Sigmoid colon (tissue), 7 donors: ENCODE results near the gene BRSK1. TPM values are rescaled to one million over a fixed set of nuclear protein-coding genes. Genes with fewer than 3 reads are reported as not detected.

Source experiments
- DNase-seq: peaks from one replicate; pipeline ENCODE4 v3.0.0-alpha.2; 2019
- H3K27ac ChIP-seq, 4 donors: fragments of 200-600 bp; sonication (generic); one replicate each; pipeline ENCODE4 v1.5.1; 2016 to 2019; ENCODE audit warnings: mild to moderate bottlenecking in 1 of 4
- H3K27me3 ChIP-seq, 3 donors: fragments of 200-600 bp; sonication (generic); one replicate each; pipeline ENCODE4 v1.5.1; 2019; ENCODE audit warnings: mild to moderate bottlenecking in 1 of 3
- H3K36me3 ChIP-seq, 4 donors: fragments of 200-600 bp; sonication (generic); one replicate each; pipeline ENCODE4 v1.5.1; 2016 to 2019
- H3K4me1 ChIP-seq, 4 donors: fragments of 200-600 bp; sonication (generic); one replicate each; pipeline ENCODE4 v1.5.1; 2017 to 2019
- H3K4me3 ChIP-seq, 4 donors: fragments of 200-600 bp; sonication (generic); one replicate each; pipeline ENCODE4 v1.5.1; 2017 to 2019; ENCODE audit warnings: mild to moderate bottlenecking in 2 of 4, moderate library complexity in 1 of 4
- H3K9me3 ChIP-seq, 4 donors: fragments of 200-600 bp in 3 of 4; sonication (generic) in 3 of 4; one replicate each; pipeline versions ENCODE4 v1.5.1 to v1.6.1; 2013 to 2019
- EP300 ChIP-seq, 4 donors: sonication (generic); formaldehyde crosslinking; IDR thresholded peaks; one replicate each; pipeline ENCODE4 v1.6.1; 2017; ENCODE audit warnings: antibody characterized with exemption in 4 of 4
- POLR2A ChIP-seq, 2 donors: fragments of 450-650 bp; IDR thresholded peaks; one replicate each; pipeline ENCODE4 v1.6.1; 2016; ENCODE audit warnings: antibody characterized with exemption in 2 of 2, mild to moderate bottlenecking in 2 of 2, moderate library complexity in 2 of 2
- POLR2AphosphoS5 ChIP-seq, 4 donors: sonication (generic); formaldehyde crosslinking; IDR thresholded peaks; one replicate each; pipeline ENCODE4 v1.6.1; 2017; ENCODE audit warnings: antibody characterized with exemption in 4 of 4
- WGBS, 2 donors: extraction: QIAGEN DNeasy Blood & Tissue Kit; methylation state at CpG; one replicate each; pipeline ENCODE4 v1.1.7; 2013; 5-methylcytosine and 5-hydroxymethylcytosine counted together
- intact Hi-C: fragments of 100-400 bp; cut with DNase I; formaldehyde crosslinking; loops from one replicate; pipeline ENCODE4 v1.15.1; 2023
- polyA plus RNA-seq, 3 donors: library from polyadenylated mRNA; stranded (reverse); fragments of 200-250 nt; gene quantifications; one replicate each; pipeline ENCODE4 v1.2.3, GENCODE V29; 2013
- total RNA-seq, 4 donors: library from RNA; depleted of rRNA; stranded (reverse); fragments of >200 nt; gene quantifications; one replicate each; pipeline ENCODE4 v1.1.0, GENCODE V29; 2016
- TF ChIP-seq, protein P1 (sequence below), 4 experiments: fragments of 450-650 bp in 3 of 4; fragments of 200-600 bp in 1 of 4; IDR thresholded peaks; one replicate each; pipeline ENCODE4 v1.5.1; 2016 to 2019; ENCODE audit warnings: antibody characterized with exemption in 4 of 4, mild to moderate bottlenecking in 3 of 4, moderate library complexity in 2 of 4
- donor health status: healthy with polysubstance abuse.
- donor health status: Bipolar disorder and iron deficiency.
- donor health status: healthy.

BRSK1 gene
- total and polyA plus RNA-seq, 7 donors = 2.9 to 20.6 (median 6.0) TPM; not detected in 1

DNA sequence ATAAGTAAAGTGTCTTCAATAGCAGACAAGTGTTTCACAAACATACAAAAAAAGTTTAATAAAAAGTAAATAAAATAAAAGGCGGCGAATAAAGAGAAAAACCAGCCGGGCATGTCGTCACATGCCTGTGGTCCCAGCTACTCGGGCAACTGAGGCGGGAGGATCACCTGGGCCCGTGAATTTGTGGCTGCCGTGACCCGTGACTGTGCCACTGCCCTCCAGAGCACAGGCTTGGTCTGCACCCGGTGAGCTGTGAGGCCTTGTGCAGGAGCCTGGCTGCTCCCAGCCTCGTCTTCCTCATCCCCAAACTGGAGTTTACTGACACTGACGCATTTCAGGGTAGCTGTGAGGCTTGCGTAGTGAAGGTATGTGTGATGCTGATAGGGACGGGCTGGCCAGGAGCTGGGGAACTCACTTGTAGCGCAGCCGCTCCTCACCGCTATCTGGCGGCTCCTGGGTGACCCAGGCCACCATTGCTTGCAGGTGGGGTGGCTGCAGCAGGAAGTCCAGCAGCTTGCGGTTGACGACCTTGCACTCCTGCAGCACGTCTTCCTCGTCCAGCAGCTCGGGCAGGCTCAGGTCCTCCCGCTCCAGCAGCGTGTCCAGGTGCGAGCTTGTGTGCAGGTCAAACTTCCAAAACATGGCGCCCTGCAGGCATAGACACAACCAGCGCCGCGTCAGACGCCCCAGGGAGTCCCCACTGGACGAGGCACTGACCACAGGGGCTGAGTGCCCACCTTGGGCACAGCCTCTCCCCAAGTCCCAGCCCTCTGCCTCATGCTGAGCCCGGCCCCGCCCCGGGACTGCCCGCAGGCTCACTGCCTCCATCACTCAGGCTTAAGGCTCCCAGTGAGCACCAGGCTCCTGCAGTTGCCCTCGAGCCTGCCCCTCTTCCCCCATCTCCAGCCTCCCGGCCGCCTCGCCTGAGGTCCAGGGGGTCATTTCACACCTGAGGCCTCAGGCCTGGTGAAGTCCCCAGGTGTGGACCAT is 37.0 kb upstream of the BRSK1 start:
- H3K4me1 ChIP-seq = peaks cover 0 to 30% (median 12%) of the 10 kb centered on the region in 4 donors
- no peaks in the 10 kb centered on the region for H3K9me3 ChIP-seq
- H3K27me3 ChIP-seq = no peaks in the 10 kb centered on the region
- WGBS, 2 donors = 90 to 92% methylated on average over 40 of the region's 40 CpGs
- no peak for DNase-seq
- H3K4me3 ChIP-seq = no peak overlapping the region
- intact Hi-C loops = no loop called here
- TF ChIP-seq POLR2A (IDR thresholded peaks at IDR 0.05) (no peak), POLR2AphosphoS5 (IDR thresholded peaks at IDR 0.05) (no peak), EP300 (IDR thresholded peaks at IDR 0.05) (no peak)
- TF ChIP-seq, protein P1, sequence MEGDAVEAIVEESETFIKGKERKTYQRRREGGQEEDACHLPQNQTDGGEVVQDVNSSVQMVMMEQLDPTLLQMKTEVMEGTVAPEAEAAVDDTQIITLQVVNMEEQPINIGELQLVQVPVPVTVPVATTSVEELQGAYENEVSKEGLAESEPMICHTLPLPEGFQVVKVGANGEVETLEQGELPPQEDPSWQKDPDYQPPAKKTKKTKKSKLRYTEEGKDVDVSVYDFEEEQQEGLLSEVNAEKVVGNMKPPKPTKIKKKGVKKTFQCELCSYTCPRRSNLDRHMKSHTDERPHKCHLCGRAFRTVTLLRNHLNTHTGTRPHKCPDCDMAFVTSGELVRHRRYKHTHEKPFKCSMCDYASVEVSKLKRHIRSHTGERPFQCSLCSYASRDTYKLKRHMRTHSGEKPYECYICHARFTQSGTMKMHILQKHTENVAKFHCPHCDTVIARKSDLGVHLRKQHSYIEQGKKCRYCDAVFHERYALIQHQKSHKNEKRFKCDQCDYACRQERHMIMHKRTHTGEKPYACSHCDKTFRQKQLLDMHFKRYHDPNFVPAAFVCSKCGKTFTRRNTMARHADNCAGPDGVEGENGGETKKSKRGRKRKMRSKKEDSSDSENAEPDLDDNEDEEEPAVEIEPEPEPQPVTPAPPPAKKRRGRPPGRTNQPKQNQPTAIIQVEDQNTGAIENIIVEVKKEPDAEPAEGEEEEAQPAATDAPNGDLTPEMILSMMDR (IDR thresholded peaks at IDR 0.05) = no peak
- peaks cover 31 to 53% (median 44%) of the 10 kb centered on the region in 4 donors for H3K36me3 ChIP-seq
- H3K27ac ChIP-seq = no peak overlapping the region

DNA sequence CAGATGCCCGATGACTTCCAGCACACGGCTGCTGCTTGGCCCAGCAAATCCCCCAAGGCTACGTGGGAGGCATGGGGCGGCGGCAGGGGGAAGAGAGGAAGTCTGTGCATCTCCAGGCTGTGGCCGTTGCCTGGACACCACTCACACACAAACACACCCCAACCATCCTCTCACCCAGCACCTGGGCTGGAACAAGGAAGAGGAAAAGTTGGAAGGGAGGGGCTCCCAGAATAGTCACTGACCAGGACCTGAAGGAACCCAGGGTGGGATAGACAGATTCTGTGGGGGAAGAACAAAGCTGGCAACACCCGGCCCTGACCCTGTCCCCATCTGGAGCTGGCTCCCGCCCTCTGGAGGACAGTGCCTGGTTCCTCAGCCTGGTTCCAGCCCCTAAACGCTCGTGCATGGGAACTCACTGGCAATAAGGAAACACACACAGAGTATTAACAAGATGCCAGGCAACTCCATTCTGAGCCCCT is 36.1 kb upstream of the BRSK1 start:
- no peak overlapping the region for H3K27ac ChIP-seq
- intact Hi-C loops = no loop called here
- no peaks in the 10 kb centered on the region for H3K9me3 ChIP-seq
- 5 to 32% methylated on average over 10 of the region's 10 CpGs for WGBS, 2 donors
- no peak for DNase-seq
- TF ChIP-seq, protein P1 (IDR thresholded peaks at IDR 0.05) = no peak
- TF ChIP-seq POLR2AphosphoS5 (IDR thresholded peaks at IDR 0.05) = no peak
- no peak for TF ChIP-seq EP300 (IDR thresholded peaks at IDR 0.05)
- TF ChIP-seq POLR2A (IDR thresholded peaks at IDR 0.05) = no peak
- H3K4me1 ChIP-seq = peaks cover 0 to 39% (median 12%) of the 10 kb centered on the region in 4 donors
- H3K36me3 ChIP-seq = peaks cover 31 to 44% (median 35%) of the 10 kb centered on the region in 4 donors
- H3K27me3 ChIP-seq = no peaks in the 10 kb centered on the region
- H3K4me3 ChIP-seq = no peak overlapping the region

DNA sequence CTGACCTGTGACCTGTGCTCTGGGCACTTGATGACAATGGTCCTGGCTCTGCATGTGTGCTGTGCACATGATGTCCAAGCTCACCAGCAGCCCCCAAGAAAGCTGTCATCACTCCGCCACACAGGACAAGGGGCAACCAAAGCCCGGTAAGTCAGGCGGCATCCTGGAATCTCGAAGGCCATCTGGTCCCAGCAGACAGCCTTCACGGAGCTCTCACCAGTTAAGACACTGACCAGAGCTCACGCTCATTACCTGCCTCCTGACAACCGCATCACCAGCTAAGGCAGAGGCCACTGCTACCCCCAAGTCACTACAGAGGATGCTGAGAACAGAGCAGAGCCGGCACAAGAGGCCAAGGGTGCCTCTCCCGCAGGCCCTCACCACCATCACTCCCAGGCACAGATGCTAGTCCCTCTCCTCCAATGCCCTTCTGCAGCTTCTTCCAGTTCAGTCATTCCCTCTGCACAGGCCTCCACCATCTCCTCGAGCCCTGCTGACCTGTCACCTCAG is 35.6 kb upstream of the BRSK1 start:
- Histone ChIP-seq H3K4me3 (no peak overlapping the region), H3K9me3 (no peaks in the 10 kb centered on the region), H3K36me3 (peaks cover 31 to 38% (median 33%) of the 10 kb centered on the region in 4 donors), H3K27ac (no peak overlapping the region), H3K27me3 (no peaks in the 10 kb centered on the region), H3K4me1 (peaks cover 0 to 43% (median 12%) of the 10 kb centered on the region in 4 donors)
- intact Hi-C loops = no loop called here
- DNase-seq = no peak
- WGBS, 2 donors = 65 to 75% methylated on average over 10 of the region's 10 CpGs
- TF ChIP-seq EP300 (IDR thresholded peaks at IDR 0.05) = no peak
- TF ChIP-seq POLR2AphosphoS5 (IDR thresholded peaks at IDR 0.05) = no peak
- no peak for TF ChIP-seq POLR2A (IDR thresholded peaks at IDR 0.05)
- TF ChIP-seq, protein P1 (IDR thresholded peaks at IDR 0.05) = no peak

DNA sequence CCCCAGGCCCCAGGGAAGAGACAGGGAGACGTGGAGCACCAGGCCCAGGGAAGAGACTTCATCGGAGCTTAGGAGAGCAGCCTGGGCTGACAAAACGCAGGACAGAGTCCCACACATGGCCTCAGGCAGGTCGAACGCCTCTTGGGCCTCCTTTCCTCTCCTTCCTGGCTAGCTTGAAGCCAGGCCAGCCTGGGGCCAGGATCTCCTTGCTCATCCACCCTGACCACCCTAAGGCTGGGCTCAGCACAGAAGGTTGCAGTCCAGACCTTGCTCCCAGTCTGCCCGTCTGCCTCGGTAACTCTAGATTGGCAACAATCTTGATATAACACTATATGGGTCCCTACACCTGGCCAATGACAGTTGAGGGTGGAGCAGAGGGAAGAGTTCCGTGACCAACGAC is 35.1 kb upstream of the BRSK1 start:
- H3K9me3 ChIP-seq = no peaks in the 10 kb centered on the region
- H3K4me1 ChIP-seq = peaks cover 0 to 47% (median 12%) of the 10 kb centered on the region in 4 donors
- intact Hi-C loops = no loop called here
- no peaks in the 10 kb centered on the region for H3K27me3 ChIP-seq
- H3K27ac ChIP-seq = no peak overlapping the region
- no peak for TF ChIP-seq EP300 (IDR thresholded peaks at IDR 0.05)
- TF ChIP-seq, protein P1 (IDR thresholded peaks at IDR 0.05) = no peak
- TF ChIP-seq POLR2A (IDR thresholded peaks at IDR 0.05) = no peak
- no peak for TF ChIP-seq POLR2AphosphoS5 (IDR thresholded peaks at IDR 0.05)
- peaks cover 26 to 33% (median 29%) of the 10 kb centered on the region in 4 donors for H3K36me3 ChIP-seq
- DNase-seq = no peak
- WGBS, 2 donors = 78 to 85% methylated on average over 9 of the region's 9 CpGs
- no peak overlapping the region for H3K4me3 ChIP-seq
